H1 (cell line): ENCODE results near the gene CNDP1. TPM values are rescaled to one million over a fixed set of nuclear protein-coding genes. Genes with fewer than 3 reads are reported as not detected.

Source experiments
- CTCF ChIA-PET: fragments of 300-600 bp; sonication (Branson Sonifier 250); formaldehyde crosslinking; loops from one replicate; lab custom pipeline; 2021; ENCODE audit not compliant: partially characterized antibody; lab: Charles Lee
- POLR2A ChIA-PET: fragments of 300-600 bp; sonication (Branson Sonifier 250); formaldehyde crosslinking; loops from one replicate; lab custom pipeline; 2021; ENCODE audit warnings: inconsistent platforms; ENCODE audit not compliant: partially characterized antibody; lab: Charles Lee
- DNase-seq, 2 experiments: peaks; one replicate each; pipeline versions ENCODE4 v3.0.0 to v3.0.0-alpha.2; 2010 to 2022; ENCODE audit warnings: low spot score in 2 of 2, low read depth in 1 of 2, mixed read lengths in 1 of 2
- FAIRE-seq: peaks from 2 replicates; lab custom pipeline; 2011; peaks lifted over from hg19 to GRCh38; lab: Jason Lieb, UNC
- H2AFZ ChIP-seq: 2 replicates; pipeline ENCODE4 v1.8.1; 2012; ENCODE audit warnings: low read length, inconsistent platforms
- H2AK5ac ChIP-seq: 2 replicates; pipeline ENCODE4 v1.6.1; 2013; ENCODE audit warnings: low read depth, low read length
- H2BK120ac ChIP-seq: replicated peaks from 2 replicates; pipeline ENCODE3; 2013; ENCODE audit warnings: low read depth, low read length, inconsistent platforms
- H2BK12ac ChIP-seq: 2 replicates; pipeline ENCODE4 v1.6.1; 2013; ENCODE audit warnings: low read depth, low read length
- H2BK15ac ChIP-seq: 2 replicates; pipeline ENCODE4 v1.6.1; 2013; ENCODE audit warnings: low read length
- H2BK20ac ChIP-seq: 2 replicates; pipeline ENCODE4 v1.6.1; 2013; ENCODE audit warnings: low read length
- H2BK5ac ChIP-seq: 2 replicates; pipeline ENCODE4 v1.6.1; 2013; ENCODE audit warnings: low read depth, low read length
- H3K14ac ChIP-seq: 2 replicates; pipeline ENCODE4 v1.6.1; 2013; ENCODE audit warnings: inconsistent platforms; ENCODE audit not compliant: insufficient read length
- H3K18ac ChIP-seq: 2 replicates; pipeline ENCODE4 v1.6.1; 2013; ENCODE audit warnings: low read length; ENCODE audit errors: extremely low read depth
- H3K23ac ChIP-seq: 2 replicates; pipeline ENCODE4 v1.6.1; 2013; ENCODE audit warnings: inconsistent platforms; ENCODE audit not compliant: insufficient read length
- H3K23me2 ChIP-seq: 2 replicates; pipeline ENCODE4 v1.6.1; 2013; ENCODE audit warnings: low read depth, low read length
- H3K27ac ChIP-seq: 2 replicates; pipeline ENCODE4 v1.6.1; 2011; ENCODE audit warnings: low read depth, low read length, inconsistent platforms
- H3K27me3 ChIP-seq, 4 experiments: replicated peaks in 1 of 4; 1 replicate in 1 of 4; 2 replicates in 3 of 4; pipeline versions ENCODE4 v1.6.1 to v1.8.1; 2011 to 2013; ENCODE audit warnings: low read length in 3 of 4, mild to moderate bottlenecking in 3 of 4, inconsistent platforms in 2 of 4, mixed read lengths in 2 of 4, moderate library complexity in 1 of 4; ENCODE audit not compliant: control insufficient read depth in 3 of 4, insufficient read depth in 3 of 4; ENCODE audit errors: extremely low read depth in 1 of 4
- H3K36me3 ChIP-seq, 4 experiments: 2 replicates each; pipeline versions ENCODE4 v1.6.1 to v1.8.1; 2011 to 2013; ENCODE audit warnings: mild to moderate bottlenecking in 4 of 4, low read length in 3 of 4, moderate library complexity in 2 of 4, control low read depth in 1 of 4, inconsistent platforms in 1 of 4; ENCODE audit not compliant: insufficient read depth in 4 of 4, control insufficient read depth in 2 of 4
- H3K4ac ChIP-seq: replicated peaks from 2 replicates; pipeline ENCODE3; 2013; ENCODE audit warnings: low read length, low read depth, mixed read lengths, inconsistent platforms; ENCODE audit not compliant: insufficient read length
- H3K4me1 ChIP-seq, 4 experiments: replicated peaks in 1 of 4; 1 replicate in 1 of 4; 2 replicates in 3 of 4; pipeline versions ENCODE4 v1.6.1 to v1.8.1; 2011 to 2013; ENCODE audit warnings: low read length in 3 of 4, inconsistent platforms in 2 of 4, mixed read lengths in 1 of 4; ENCODE audit not compliant: insufficient read depth in 4 of 4, control insufficient read depth in 3 of 4
- H3K4me2 ChIP-seq, 2 experiments: 2 replicates each; pipeline versions ENCODE4 v1.6.1 to v1.8.1; 2011 to 2013; ENCODE audit warnings: low read depth in 2 of 2, low read length in 2 of 2, control low read depth in 1 of 2, inconsistent platforms in 1 of 2, mild to moderate bottlenecking in 1 of 2; ENCODE audit not compliant: insufficient read depth in 1 of 2
- H3K4me3 ChIP-seq, 4 experiments: fragments of 200-600, 300-600 bp in 1 of 4; sonication (generic), shearing (Covaris generic), sonication (Bioruptor Twin) in 1 of 4; 2 replicates each; pipeline versions ENCODE4 v1.5.1 to v1.8.1; 2011 to 2016; ENCODE audit warnings: low read length in 4 of 4, low read depth in 3 of 4, control low read depth in 2 of 4, inconsistent platforms in 2 of 4, mild to moderate bottlenecking in 2 of 4, mixed read lengths in 1 of 4, moderate library complexity in 1 of 4; ENCODE audit not compliant: insufficient read depth in 2 of 4; ENCODE audit errors: extremely low read depth in 1 of 4
- H3K56ac ChIP-seq: replicated peaks from 2 replicates; pipeline ENCODE3; 2013; ENCODE audit warnings: low read depth, mild to moderate bottlenecking, mixed read lengths, low read length, inconsistent platforms; ENCODE audit not compliant: insufficient read length
- H3K79me1 ChIP-seq: 2 replicates; pipeline ENCODE4 v1.6.1; 2013; ENCODE audit warnings: low read depth, low read length, control low read depth
- H3K79me2 ChIP-seq, 2 experiments: 2 replicates each; pipeline versions ENCODE4 v1.6.1 to v1.8.1; 2012 to 2013; ENCODE audit warnings: low read length in 2 of 2, mild to moderate bottlenecking in 2 of 2, inconsistent platforms in 1 of 2; ENCODE audit not compliant: insufficient read depth in 2 of 2, control insufficient read depth in 1 of 2
- H3K9ac ChIP-seq, 4 experiments: replicated peaks in 1 of 4; 1 replicate in 1 of 4; 2 replicates in 3 of 4; pipeline versions ENCODE4 v1.6.1 to v1.8.1; 2011 to 2013; ENCODE audit warnings: low read depth in 3 of 4, low read length in 3 of 4, control low read depth in 2 of 4, mild to moderate bottlenecking in 2 of 4, moderate library complexity in 2 of 4, inconsistent platforms in 1 of 4; ENCODE audit errors: extremely low read depth in 1 of 4
- H3K9me3 ChIP-seq, 2 experiments: 2 replicates each; pipeline versions ENCODE4 v1.6.1 to v1.8.1; 2012 to 2013; ENCODE audit warnings: mild to moderate bottlenecking in 2 of 2, moderate library complexity in 2 of 2, control low read depth in 1 of 2, inconsistent platforms in 1 of 2, low read depth in 1 of 2, low read length in 1 of 2, mixed read lengths in 1 of 2; ENCODE audit not compliant: insufficient read depth in 2 of 2
- H4K20me1 ChIP-seq, 2 experiments: replicated peaks in 1 of 2; 2 replicates each; pipeline versions ENCODE3 to v1.8.1; 2011 to 2013; ENCODE audit warnings: inconsistent platforms in 2 of 2, low read length in 2 of 2, mild to moderate bottlenecking in 1 of 2; ENCODE audit not compliant: insufficient read depth in 2 of 2, control insufficient read depth in 1 of 2
- H4K5ac ChIP-seq: 2 replicates; pipeline ENCODE4 v1.6.1; 2013; ENCODE audit warnings: low read length, low read depth, mixed read lengths, inconsistent platforms; ENCODE audit not compliant: insufficient read length
- H4K8ac ChIP-seq: 2 replicates; pipeline ENCODE4 v1.8.0; 2013; ENCODE audit warnings: mild to moderate bottlenecking, moderate library complexity, low read length, inconsistent platforms; ENCODE audit not compliant: insufficient read depth; ENCODE audit errors: extremely low read depth
- H4K91ac ChIP-seq: replicated peaks from 2 replicates; pipeline ENCODE3; 2013; ENCODE audit warnings: low read length, mixed read lengths, inconsistent platforms; ENCODE audit not compliant: insufficient read length
- ATF2 ChIP-seq: IDR thresholded peaks from 2 replicates; pipeline ENCODE4 v1.6.1; 2012; ENCODE audit warnings: low read length, inconsistent platforms
- CBX8 ChIP-seq: fragments of 300-800, 300-1000 bp; sonication (generic); IDR thresholded peaks from 2 replicates; pipeline ENCODE4 v1.7.1; 2016; ENCODE audit warnings: low read depth, low read length, borderline replicate concordance
- CHD2 ChIP-seq: IDR thresholded peaks from 2 replicates; pipeline ENCODE4 v1.6.1; 2012; ENCODE audit warnings: low read length, improper control_type of control experiment
- CREB1 ChIP-seq: IDR thresholded peaks from 2 replicates; pipeline ENCODE4 v1.6.1; 2012; ENCODE audit warnings: inconsistent platforms
- GABPA ChIP-seq: IDR thresholded peaks from 2 replicates; pipeline ENCODE4 v1.6.1; 2011; ENCODE audit warnings: mild to moderate bottlenecking, low read length, moderate library complexity, borderline replicate concordance; ENCODE audit not compliant: insufficient read depth
- HDAC6 ChIP-seq: IDR thresholded peaks from one replicate; pipeline ENCODE4 v1.7.1; 2012; ENCODE audit warnings: low read depth, mild to moderate bottlenecking, inconsistent platforms, low read length, moderate library complexity
- JUND ChIP-seq: IDR thresholded peaks from 2 replicates; pipeline ENCODE4 v1.6.1; 2011; ENCODE audit warnings: mild to moderate bottlenecking, improper control_type of control experiment, low read length
- MAX ChIP-seq: IDR thresholded peaks from 2 replicates; pipeline ENCODE4 v1.6.1; 2012; ENCODE audit warnings: inconsistent platforms
- NANOG ChIP-seq: IDR thresholded peaks from 2 replicates; pipeline ENCODE4 v1.6.1; 2011; ENCODE audit warnings: low read length, low read depth, mild to moderate bottlenecking, inconsistent platforms; ENCODE audit not compliant: insufficient read depth, poor library complexity, severe bottlenecking
- NRF1 ChIP-seq: IDR thresholded peaks from 2 replicates; pipeline ENCODE4 v1.6.1; 2011; ENCODE audit warnings: mild to moderate bottlenecking, low read depth, low read length, improper control_type of control experiment
- POLR2AphosphoS5 ChIP-seq: IDR thresholded peaks from 2 replicates; pipeline ENCODE4 v1.6.1; 2011; ENCODE audit warnings: low read depth, low read length
- RXRA ChIP-seq: IDR thresholded peaks from 2 replicates; pipeline ENCODE4 v1.6.1; 2011; ENCODE audit warnings: low read depth, mild to moderate bottlenecking, low read length, moderate library complexity; ENCODE audit not compliant: insufficient read depth
- SP2 ChIP-seq: IDR thresholded peaks from 2 replicates; pipeline ENCODE4 v1.6.1; 2012; ENCODE audit warnings: mild to moderate bottlenecking, low read length, inconsistent platforms
- WGBS, 2 experiments: shearing (Covaris generic) in 1 of 2; methylation state at CpG; one replicate each; pipeline versions ENCODE4 v1.1.6 to v1.1.7; 2013 to 2015; ENCODE audit warnings: low lambda C conversion rate in 2 of 2, mixed read lengths in 2 of 2, inconsistent platforms in 1 of 2, low coverage in 1 of 2, missing lambda C conversion rate in 1 of 2; ENCODE audit not compliant: insufficient replicate concordance in 2 of 2, insufficient coverage in 1 of 2, insufficient read length in 1 of 2; ENCODE audit errors: extremely low coverage in 1 of 2, missing lambda C conversion rate in 1 of 2; 5-methylcytosine and 5-hydroxymethylcytosine counted together
- polyA plus RNA-seq, 7 experiments: library from polyadenylated mRNA; depleted of rRNA in 3 of 7; stranded (reverse) in 5 of 7; unstranded in 2 of 7; fragments of >200 nt in 5 of 7; fragments of 200-250 nt in 2 of 7; gene quantifications; 1 replicate in 5 of 7; 2 replicates in 1 of 7; 4 replicates in 1 of 7; pipeline versions ENCODE4 v1.2.1 to v1.2.3, GENCODE V29; 2011 to 2013; ENCODE audit warnings: missing spikeins in 2 of 7, mixed read lengths in 2 of 7
- total RNA-seq: library from RNA; stranded (reverse); fragmentation: NEBNext Ultra II Directional; extraction: Animal tissue kit (Norgen Biotek cat#: 25700); gene quantifications from 2 replicates; pipeline ENCODE4 v1.2.1, GENCODE V29; 2021

The CNDP1 gene
- total and polyA plus RNA-seq, 2 of the 8 experiments (the other 6 are each of a cell fraction or from before 2014, with no cell fraction given) = 0.09 TPM; not detected in 1

DNA sequence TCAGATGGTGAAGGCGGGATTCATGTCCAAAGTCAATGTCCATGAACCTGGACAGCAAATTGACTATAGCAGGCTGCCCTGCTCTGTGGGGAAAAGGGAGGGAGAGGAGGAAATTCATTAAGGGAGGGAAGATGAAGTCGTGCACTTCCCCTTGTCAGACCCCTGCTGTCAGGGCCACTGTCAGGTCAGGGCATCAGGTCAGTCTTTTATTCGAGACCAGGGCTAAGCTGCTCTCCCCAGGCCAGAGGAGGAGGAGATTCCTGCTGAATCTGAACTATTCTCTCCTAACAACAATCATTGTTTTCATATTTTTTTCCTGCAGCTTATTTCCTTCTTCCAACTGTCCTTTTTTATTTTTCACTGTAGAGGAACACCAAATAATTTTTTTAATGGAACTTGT is 17.2 kb downstream of the CNDP1 start:
- FAIRE-seq = no peak
- no peak overlapping the region for H3K4me2 ChIP-seq
- H2BK12ac ChIP-seq = no peak overlapping the region
- H3K36me3 ChIP-seq = no peaks in the 10 kb centered on the region
- DNase-seq = no peak
- no peak overlapping the region for H3K27ac ChIP-seq
- H2BK5ac ChIP-seq = no peak overlapping the region
- H4K8ac ChIP-seq = no peak overlapping the region
- H3K79me2 ChIP-seq = no peaks in the 10 kb centered on the region
- H2BK120ac ChIP-seq = no peak overlapping the region
- H3K23ac ChIP-seq = no peak overlapping the region
- no peaks in the 10 kb centered on the region for H3K79me1 ChIP-seq
- H3K9ac ChIP-seq = no peak overlapping the region
- H2BK15ac ChIP-seq = no peak overlapping the region
- H4K5ac ChIP-seq = no peak overlapping the region
- no peak overlapping the region for H2BK20ac ChIP-seq
- H3K14ac ChIP-seq = no peak overlapping the region
- H4K91ac ChIP-seq = no peak overlapping the region
- ChIA-PET CTCF (interaction anchor here (0.6 to 4.0 kb wide), 47 partner anchors 10 to 1850 kb away, joined by 3 to 16 read pairs (median 4); partner anchors contain the start of genes CNDP1 and CNDP2), POLR2A (interaction anchor here (1.0 kb wide), 1 partner anchor 8 kb away, joined by 3 read pairs; no protein-coding TSS in a partner anchor)
- no peak overlapping the region for H3K56ac ChIP-seq
- 48% methylated on average over 3 of the region's 3 CpGs; no CpG with 5 or more reads in 1 of the 2 experiments for WGBS, 2 experiments
- no peaks in the 10 kb centered on the region for H3K27me3 ChIP-seq
- H3K18ac ChIP-seq = no peak overlapping the region
- no peak overlapping the region for H2AFZ ChIP-seq
- H4K20me1 ChIP-seq = no peaks in the 10 kb centered on the region
- H3K9me3 ChIP-seq = peaks cover 20 to 27% of the 10 kb centered on the region in 2 experiments
- H3K4ac ChIP-seq = no peak overlapping the region
- H3K23me2 ChIP-seq = no peaks in the 10 kb centered on the region; the same call in 1 of the 2 replicates
- H2AK5ac ChIP-seq = no peak overlapping the region
- H3K4me3 ChIP-seq = no peak overlapping the region
- no peaks in the 10 kb centered on the region for H3K4me1 ChIP-seq
- TF ChIP-seq CBX8 (no peak), NRF1 (no peak), RXRA (no peak), SP2 (no peak), GABPA (no peak), CHD2 (no peak), NANOG (no peak), CREB1 (no peak), POLR2AphosphoS5 (no peak), HDAC6 (no peak), ATF2 (no peak), JUND (no peak), MAX (no peak)
